Anterior cingulate cortex (tissue), 58 donors: ENCODE measurements around the gene LAMB3.
"Not testable (repeated sequence)": the region's sequence is repeated elsewhere in the genome, so short reads cannot be mapped to it uniquely, and the experiment has no call there.

ENCODE experiments used
- DNase-seq, 58 donors: peaks; one replicate each; lab custom pipeline; 2025; lab: John Stamatoyannopoulos, UW

LAMB3 gene

GRCh38 chr1:209652121-209652735 is at the start of gene LAMB3:
Gene LAMB3 (minus strand): TSS chr1:209652425. CDS start chr1:209650944, 1,481 bp downstream.
- DNase-seq: no peak

- DNase-seq: not testable (repeated sequence)
These were observed 48.5 kb upstream of the LAMB3 start for GRCh38 chr1:209700686-209701085.

GRCh38 chr1:209697126-209697525 is 44.9 kb upstream of the LAMB3 start:
- no peak for DNase-seq

- no peak for DNase-seq
These were observed 44.4 kb upstream of the LAMB3 start for GRCh38 chr1:209696673-209697072.

- peak in 49 of 58 donors; percentile 1 to 82 (median 44) for DNase-seq
These were observed 40.7 kb upstream of the LAMB3 start for GRCh38 chr1:209692745-209693504.

GRCh38 chr1:209692296-209692695 is 40.1 kb upstream of the LAMB3 start:
- DNase-seq: no peak

GRCh38 chr1:209691237-209691636 is 39.0 kb upstream of the LAMB3 start:
- DNase-seq: no peak

- DNase-seq: no peak
These were observed 37.3 kb upstream of the LAMB3 start for GRCh38 chr1:209689477-209689876.

- no peak for DNase-seq
These were observed 36.6 kb upstream of the LAMB3 start for GRCh38 chr1:209688746-209689234.

GRCh38 chr1:209686322-209686721 is 34.1 kb upstream of the LAMB3 start:
- DNase-seq: no peak

GRCh38 chr1:209685821-209686220 is 33.6 kb upstream of the LAMB3 start:
- peak in 1 of 58 donors; percentile 3 for DNase-seq

- no peak for DNase-seq
These were observed 26.8 kb upstream of the LAMB3 start for GRCh38 chr1:209678981-209679539.

- peak in 38 of 58 donors; percentile 6 to 68 (median 40) for DNase-seq
These were observed 23.4 kb upstream of the LAMB3 start for GRCh38 chr1:209675565-209676154.

- DNase-seq: peak in 41 of 58 donors; percentile 8 to 71 (median 41)
These were observed 22.8 kb upstream of the LAMB3 start, which contains the start of gene G0S2 for GRCh38 chr1:209674957-209675564. Gene G0S2 (plus strand): TSS chr1:209675412. CDS start chr1:209675685, 273 bp downstream.

GRCh38 chr1:209673631-209674417 is 21.6 kb upstream of the LAMB3 start:
- no peak for DNase-seq

GRCh38 chr1:209672705-209673630 is 20.7 kb upstream of the LAMB3 start:
- DNase-seq: no peak

GRCh38 chr1:209670441-209671082 is 18.3 kb upstream of the LAMB3 start:
- DNase-seq: no peak

GRCh38 chr1:209667708-209668107 is 15.5 kb upstream of the LAMB3 start:
- no peak for DNase-seq
